WERI-Rb-1 (cell line): ENCODE results near the gene TNFRSF6B.

Source experiments
- DNase-seq: peaks from one replicate; pipeline ENCODE4 v3.0.0-alpha.2; 2020
- H3K27ac ChIP-seq: fragments of 250-450 bp; sonication (Bioruptor Pico); 2 replicates; pipeline ENCODE4 v1.5.1; 2020; ENCODE audit warnings: mild to moderate bottlenecking, moderate library complexity
- H3K27me3 ChIP-seq: fragments of 250-450 bp; sonication (Bioruptor Pico); 2 replicates; pipeline ENCODE4 v1.5.1; 2021; ENCODE audit warnings: mild to moderate bottlenecking, low read depth, moderate library complexity; ENCODE audit not compliant: insufficient read depth, severe bottlenecking
- H3K36me3 ChIP-seq: fragments of 250-450 bp; sonication (Bioruptor Pico); 2 replicates; pipeline ENCODE4 v1.5.1; 2020; ENCODE audit warnings: mild to moderate bottlenecking, moderate library complexity
- H3K4me3 ChIP-seq: 2 replicates; pipeline ENCODE4 v1.5.1; 2011; ENCODE audit warnings: low read depth, mild to moderate bottlenecking, control low read depth, low read length
- H3K9me3 ChIP-seq: fragments of 250-450 bp; sonication (Bioruptor Pico); 2 replicates; pipeline ENCODE4 v1.5.1; 2021; ENCODE audit warnings: mild to moderate bottlenecking, moderate library complexity; ENCODE audit not compliant: severe bottlenecking
- TF ChIP-seq, protein P1 (sequence below): IDR thresholded peaks from 2 replicates; pipeline ENCODE4 v1.5.1; 2011; ENCODE audit warnings: low read depth, mild to moderate bottlenecking, control low read depth, inconsistent platforms, low read length

Gene TNFRSF6B

DNA sequence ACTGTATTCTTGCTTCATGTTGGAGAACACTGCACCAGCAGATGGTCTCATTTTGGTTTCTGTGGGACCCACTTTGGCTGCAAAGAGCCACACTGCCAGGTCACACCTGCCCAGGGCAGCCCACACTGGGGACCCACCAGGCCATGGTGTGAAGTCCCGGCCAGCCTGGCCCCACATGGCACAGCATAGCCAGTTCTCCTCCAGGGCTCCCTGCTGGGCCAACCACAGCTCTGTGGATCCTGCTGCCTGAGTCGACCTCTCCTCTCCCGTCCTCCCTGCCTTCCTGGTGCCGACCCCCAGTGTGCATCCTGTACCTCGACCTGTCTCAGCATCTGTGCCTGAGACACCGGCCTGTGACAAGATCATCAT, 8.3 kb downstream of the TNFRSF6B start:
- no peak for DNase-seq
- Histone ChIP-seq H3K9me3 (no peaks in the 10 kb centered on the region), H3K27me3 (no peaks in the 10 kb centered on the region), H3K4me3 (no peak overlapping the region), H3K27ac (no peak overlapping the region), H3K36me3 (peaks cover 47% of the 10 kb centered on the region)
- TF ChIP-seq, protein P1, sequence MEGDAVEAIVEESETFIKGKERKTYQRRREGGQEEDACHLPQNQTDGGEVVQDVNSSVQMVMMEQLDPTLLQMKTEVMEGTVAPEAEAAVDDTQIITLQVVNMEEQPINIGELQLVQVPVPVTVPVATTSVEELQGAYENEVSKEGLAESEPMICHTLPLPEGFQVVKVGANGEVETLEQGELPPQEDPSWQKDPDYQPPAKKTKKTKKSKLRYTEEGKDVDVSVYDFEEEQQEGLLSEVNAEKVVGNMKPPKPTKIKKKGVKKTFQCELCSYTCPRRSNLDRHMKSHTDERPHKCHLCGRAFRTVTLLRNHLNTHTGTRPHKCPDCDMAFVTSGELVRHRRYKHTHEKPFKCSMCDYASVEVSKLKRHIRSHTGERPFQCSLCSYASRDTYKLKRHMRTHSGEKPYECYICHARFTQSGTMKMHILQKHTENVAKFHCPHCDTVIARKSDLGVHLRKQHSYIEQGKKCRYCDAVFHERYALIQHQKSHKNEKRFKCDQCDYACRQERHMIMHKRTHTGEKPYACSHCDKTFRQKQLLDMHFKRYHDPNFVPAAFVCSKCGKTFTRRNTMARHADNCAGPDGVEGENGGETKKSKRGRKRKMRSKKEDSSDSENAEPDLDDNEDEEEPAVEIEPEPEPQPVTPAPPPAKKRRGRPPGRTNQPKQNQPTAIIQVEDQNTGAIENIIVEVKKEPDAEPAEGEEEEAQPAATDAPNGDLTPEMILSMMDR: no peak

DNA sequence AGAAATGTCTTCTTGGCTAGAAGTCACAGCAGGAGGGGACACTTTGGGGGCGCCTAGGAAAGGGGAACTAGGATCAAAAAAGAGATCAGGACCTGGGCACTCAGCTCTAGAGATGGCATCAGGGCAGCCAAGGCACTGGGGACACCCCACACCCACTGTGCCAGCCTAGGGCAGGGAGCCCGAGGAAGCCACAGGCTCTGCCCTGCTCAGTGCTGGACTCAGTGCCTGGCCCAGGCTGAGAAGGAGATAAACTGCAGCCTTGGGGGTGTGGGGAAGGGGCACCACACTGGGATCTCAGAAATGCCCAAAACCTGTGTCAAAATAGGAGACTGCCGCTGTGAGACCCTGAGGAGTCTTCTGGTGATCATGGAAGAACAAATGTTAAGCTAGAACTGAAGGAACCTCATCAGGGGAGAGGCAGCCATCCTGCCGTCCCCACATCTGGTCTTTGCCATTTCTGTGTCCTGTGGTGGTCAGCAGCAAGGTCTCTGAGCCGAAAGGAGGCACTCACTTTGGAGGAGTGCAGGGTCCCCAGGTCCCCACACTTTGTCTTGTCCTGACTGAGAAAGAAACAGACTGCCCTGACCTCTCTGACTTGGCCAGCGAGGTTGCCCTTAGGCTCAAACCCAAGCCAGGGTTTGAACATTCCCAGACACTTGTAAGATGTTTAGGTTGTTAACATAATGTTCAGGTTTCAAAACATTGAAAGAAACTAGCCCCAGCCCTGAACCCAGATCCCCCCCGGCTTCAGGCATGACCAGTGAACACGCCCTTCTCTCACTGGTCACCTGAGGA, 9.0 kb downstream of the TNFRSF6B start:
- peaks cover 53% of the 10 kb centered on the region for H3K36me3 ChIP-seq
- no peaks in the 10 kb centered on the region for H3K27me3 ChIP-seq

DNA sequence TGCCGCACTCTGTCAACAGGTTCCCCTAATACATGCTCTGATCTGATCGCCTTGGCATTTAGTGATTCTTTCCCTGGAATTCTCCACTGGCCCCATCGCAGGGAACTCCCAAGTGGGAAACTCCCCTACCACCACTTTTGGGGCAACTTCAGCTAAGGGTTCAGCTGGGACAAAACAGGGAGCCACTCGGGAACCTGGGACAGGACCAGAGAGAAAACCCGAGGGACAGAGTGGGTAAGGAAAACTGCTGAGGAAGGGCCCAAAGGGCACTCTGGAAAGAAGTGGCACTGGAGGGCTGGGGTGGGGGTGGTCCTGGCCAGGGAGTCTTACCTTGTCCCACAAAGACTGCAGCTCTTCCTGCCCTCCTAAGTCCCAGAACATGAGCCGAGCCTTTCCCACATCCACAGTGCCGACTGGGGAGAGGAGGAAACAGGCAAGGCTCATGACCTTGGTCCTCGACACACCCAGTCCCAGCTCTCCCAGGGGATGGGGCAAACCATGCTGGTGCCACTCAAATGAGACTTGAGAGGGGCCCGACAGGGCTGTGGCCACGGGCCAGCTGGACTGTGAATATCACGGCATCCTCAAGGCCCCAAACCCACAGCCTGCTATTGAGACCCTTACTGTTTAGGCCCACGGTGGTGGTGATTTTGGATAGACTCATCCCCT, 9.7 kb downstream of the TNFRSF6B start:
- Histone ChIP-seq H3K27ac (no peak overlapping the region), H3K9me3 (no peaks in the 10 kb centered on the region), H3K4me3 (no peak overlapping the region), H3K36me3 (peaks cover 60% of the 10 kb centered on the region), H3K27me3 (no peaks in the 10 kb centered on the region)
- DNase-seq: no peak
- TF ChIP-seq, protein P1: no peak

More for the DNA sequence above, 9.0 kb downstream of the TNFRSF6B start:
- Histone ChIP-seq H3K9me3 (no peaks in the 10 kb centered on the region), H3K27ac (no peak overlapping the region), H3K4me3 (no peak overlapping the region)
- TF ChIP-seq, protein P1: no peak
- no peak for DNase-seq

DNA sequence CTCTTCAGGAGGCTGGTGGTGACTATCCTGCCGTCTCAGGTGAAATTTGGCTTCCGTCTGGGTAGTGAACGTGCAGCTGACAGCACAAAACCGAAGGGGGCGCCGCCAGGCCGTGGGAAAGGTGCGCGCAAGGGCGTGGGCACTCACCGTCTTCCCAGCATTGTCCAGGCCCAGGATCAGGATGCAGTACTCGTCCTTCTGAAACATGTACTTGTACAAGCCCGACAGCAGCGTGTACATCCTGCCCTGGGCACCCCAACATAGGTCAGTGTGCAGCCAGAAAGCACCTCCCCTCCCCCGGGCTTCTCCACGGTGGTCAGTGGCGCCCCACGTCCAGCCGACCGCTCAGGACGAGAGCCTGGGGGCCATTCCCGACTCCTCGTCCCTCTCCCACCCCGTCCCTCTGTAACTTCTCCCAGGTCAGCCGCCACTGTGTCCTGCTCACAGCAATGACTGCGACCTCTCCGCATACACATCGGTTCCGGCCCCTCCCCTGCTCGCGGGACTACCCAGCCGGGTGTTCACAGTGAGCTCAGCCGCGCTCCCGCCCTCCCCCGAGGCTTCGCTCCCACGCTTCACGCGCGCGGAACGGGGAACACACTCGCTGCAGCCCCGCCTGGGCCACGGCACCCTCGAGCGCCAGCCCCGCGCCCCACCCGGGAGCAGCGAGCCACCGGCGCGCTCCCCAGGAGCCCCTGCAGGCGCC, 10.6 kb downstream of the TNFRSF6B start:
- H3K9me3 ChIP-seq: no peaks in the 10 kb centered on the region
- H3K27ac ChIP-seq: peak overlapping the region; percentile 94
- peaks cover 69% of the 10 kb centered on the region for H3K36me3 ChIP-seq
- H3K4me3 ChIP-seq: peak overlapping the region; percentile 61
- TF ChIP-seq, protein P1: peak; percentile 82
- peak; percentile 80 for DNase-seq
- no peaks in the 10 kb centered on the region for H3K27me3 ChIP-seq

DNA sequence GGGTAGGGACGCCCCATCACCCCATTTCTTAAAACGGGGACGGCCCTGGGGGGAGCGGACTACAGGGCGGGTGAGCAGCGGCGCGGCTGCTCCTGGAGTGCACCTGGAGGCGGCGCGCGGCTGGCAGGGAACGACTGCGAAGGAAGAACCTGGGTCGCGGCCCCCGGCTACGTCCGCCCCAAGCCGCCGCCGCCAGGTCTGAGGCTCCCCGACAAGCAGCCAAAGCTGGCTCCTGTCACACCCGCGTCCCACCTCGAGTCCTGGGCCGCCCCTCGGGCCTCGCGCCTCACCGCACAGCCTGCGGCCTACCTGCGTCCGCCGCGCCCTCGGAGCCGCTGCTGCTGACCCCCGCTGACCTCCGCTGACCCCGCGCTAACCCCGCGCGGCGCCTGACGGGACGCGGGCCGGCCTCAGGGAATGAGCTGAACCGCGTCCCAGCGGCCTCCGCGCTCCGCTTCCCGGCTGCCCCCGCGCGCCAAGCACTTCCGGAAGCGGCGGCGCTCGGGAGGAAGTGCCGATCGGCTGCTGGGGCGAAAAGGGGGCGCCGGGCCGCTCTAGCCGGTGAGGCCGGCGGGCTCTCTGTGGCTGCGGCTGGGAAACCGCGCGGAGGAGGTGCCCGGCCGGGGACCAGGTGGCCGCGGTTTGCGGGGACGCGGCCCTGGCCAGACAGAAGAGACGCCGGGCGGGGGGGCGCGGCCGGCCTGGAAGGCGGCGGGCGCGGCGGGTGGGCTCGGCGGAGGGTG, 11.3 kb downstream of the TNFRSF6B start, which contains the start of the genes ARFRP1 and ZGPAT:
Gene ARFRP1, minus strand, starts transcription at position 419 of the 743 bp plus-strand sequence. CDS start 885 bp downstream, outside the sequence.
Gene ZGPAT, plus strand, starts transcription at position 482 of the 743 bp plus-strand sequence. CDS start 542 bp downstream, outside the sequence.
- DNase-seq: peak; percentile 86
- Histone ChIP-seq H3K4me3 (peak within 1 kb of the TSS; percentile 61), H3K9me3 (no peaks in the 10 kb centered on the region), H3K36me3 (peaks cover 76% of the 10 kb centered on the region), H3K27ac (peak within 1 kb of the TSS; percentile 94), H3K27me3 (no peaks in the 10 kb centered on the region)
- TF ChIP-seq, protein P1: no peak
